ENCODE measurements around the gene LTBP1.

- TF ChIP-seq, protein P1, sequence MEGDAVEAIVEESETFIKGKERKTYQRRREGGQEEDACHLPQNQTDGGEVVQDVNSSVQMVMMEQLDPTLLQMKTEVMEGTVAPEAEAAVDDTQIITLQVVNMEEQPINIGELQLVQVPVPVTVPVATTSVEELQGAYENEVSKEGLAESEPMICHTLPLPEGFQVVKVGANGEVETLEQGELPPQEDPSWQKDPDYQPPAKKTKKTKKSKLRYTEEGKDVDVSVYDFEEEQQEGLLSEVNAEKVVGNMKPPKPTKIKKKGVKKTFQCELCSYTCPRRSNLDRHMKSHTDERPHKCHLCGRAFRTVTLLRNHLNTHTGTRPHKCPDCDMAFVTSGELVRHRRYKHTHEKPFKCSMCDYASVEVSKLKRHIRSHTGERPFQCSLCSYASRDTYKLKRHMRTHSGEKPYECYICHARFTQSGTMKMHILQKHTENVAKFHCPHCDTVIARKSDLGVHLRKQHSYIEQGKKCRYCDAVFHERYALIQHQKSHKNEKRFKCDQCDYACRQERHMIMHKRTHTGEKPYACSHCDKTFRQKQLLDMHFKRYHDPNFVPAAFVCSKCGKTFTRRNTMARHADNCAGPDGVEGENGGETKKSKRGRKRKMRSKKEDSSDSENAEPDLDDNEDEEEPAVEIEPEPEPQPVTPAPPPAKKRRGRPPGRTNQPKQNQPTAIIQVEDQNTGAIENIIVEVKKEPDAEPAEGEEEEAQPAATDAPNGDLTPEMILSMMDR (conservative IDR thresholded peaks at IDR 0.05 in 1 of 2, IDR thresholded peaks at IDR 0.05 in 1 of 2; ENCODE audit: extremely low read depth in 1 of 2, insufficient read depth in 1 of 2, low read depth in 1 of 2, low read length in 2 of 2) = no peak
- no peak for TF ChIP-seq EZH2 (IDR thresholded peaks at IDR 0.05; ENCODE audit: borderline replicate concordance, low read length)
Measured at GRCh38 chr2:32938934-32939333, 7.8 kb upstream of the LTBP1 start.
